Body of pancreas (tissue), 4 donors: ENCODE measurements around the gene GPR146. TPM values are rescaled to one million over a fixed set of nuclear protein-coding genes. Genes with fewer than 3 reads are reported as not detected.

Experiments
- ATAC-seq: fragments of 150-250 bp; one replicate; pipeline ENCODE4 v1.9.1; 2016
- DNase-seq, 4 donors: peaks; one replicate each; pipeline ENCODE4 v3.0.0-alpha.2; 2019
- H3K27ac ChIP-seq, 4 donors: fragments of 200-600 bp; sonication (generic); 1 replicate in 3 of 4; 2 replicates in 1 of 4; pipeline versions ENCODE4 v1.5.1 to v1.6.1; 2016 to 2019; ENCODE audit warnings: mild to moderate bottlenecking in 1 of 4, mixed read lengths in 1 of 4, moderate library complexity in 1 of 4
- H3K27me3 ChIP-seq, 2 donors: fragments of 200-600 bp; sonication (generic); one replicate each; pipeline ENCODE4 v1.6.0; 2016; ENCODE audit warnings: mild to moderate bottlenecking in 1 of 2
- H3K36me3 ChIP-seq, 2 donors: fragments of 200-600 bp; sonication (generic); replicated peaks in 1 of 2; 2 replicates each; pipeline ENCODE4 v1.5.1; 2016; ENCODE audit warnings: low read depth in 2 of 2; ENCODE audit not compliant: insufficient read depth in 1 of 2
- H3K4me1 ChIP-seq: fragments of 200-600 bp; sonication (generic); one replicate; pipeline ENCODE4 v1.6.0; 2016
- H3K4me3 ChIP-seq, 2 donors: fragments of 200-600 bp; sonication (generic); 1 replicate in 1 of 2; 2 replicates in 1 of 2; pipeline ENCODE4 v1.5.1; 2016 to 2019
- H3K9me3 ChIP-seq, 3 donors: fragments of 200-600 bp; sonication (generic); 1 replicate in 2 of 3; 2 replicates in 1 of 3; pipeline ENCODE4 v1.5.1; 2016
- POLR2A ChIP-seq, 3 donors: fragments of 450-650 bp; IDR thresholded peaks; one replicate each; pipeline ENCODE4 v1.6.1; 2016; ENCODE audit warnings: antibody characterized with exemption in 3 of 3, mild to moderate bottlenecking in 2 of 3
- WGBS, 2 donors: methylation state at CpG; one replicate each; pipeline ENCODE4 v1.1.5; 2017; 5-methylcytosine and 5-hydroxymethylcytosine counted together
- intact Hi-C: fragments of 100-400 bp; cut with DNase I; formaldehyde crosslinking; loops from one replicate; pipeline ENCODE4 v1.15.1; 2023
- total RNA-seq, 2 donors: library from RNA; depleted of rRNA; stranded (reverse); fragments of >200 nt; gene quantifications; one replicate each; pipeline ENCODE4 v1.1.0, GENCODE V29; 2016
- TF ChIP-seq, protein P1 (sequence below), 7 experiments: fragments of 450-650 bp in 4 of 7; fragments of 200-600 bp in 3 of 7; sonication (generic) in 3 of 7; IDR thresholded peaks; one replicate each; pipeline ENCODE4 v1.5.1; 2016 to 2019; ENCODE audit warnings: antibody characterized with exemption in 7 of 7

GPR146 gene
- total RNA-seq, 2 donors from 2014 or later: 8.8 to 11.2 TPM

- WGBS, 2 donors: 92 to 97% methylated on average over 11 to 14 of the region's 22 CpGs
- intact Hi-C loops: no loop called here
- no peak overlapping the region for H3K27ac ChIP-seq
- no peaks in the 10 kb centered on the region for H3K36me3 ChIP-seq
- no peaks in the 10 kb centered on the region for H3K4me1 ChIP-seq
- no peak for ATAC-seq
- no peak for DNase-seq
- no peaks in the 10 kb centered on the region for H3K27me3 ChIP-seq
- no peak overlapping the region for H3K4me3 ChIP-seq
- H3K9me3 ChIP-seq: no peaks in the 10 kb centered on the region
- TF ChIP-seq, protein P1, sequence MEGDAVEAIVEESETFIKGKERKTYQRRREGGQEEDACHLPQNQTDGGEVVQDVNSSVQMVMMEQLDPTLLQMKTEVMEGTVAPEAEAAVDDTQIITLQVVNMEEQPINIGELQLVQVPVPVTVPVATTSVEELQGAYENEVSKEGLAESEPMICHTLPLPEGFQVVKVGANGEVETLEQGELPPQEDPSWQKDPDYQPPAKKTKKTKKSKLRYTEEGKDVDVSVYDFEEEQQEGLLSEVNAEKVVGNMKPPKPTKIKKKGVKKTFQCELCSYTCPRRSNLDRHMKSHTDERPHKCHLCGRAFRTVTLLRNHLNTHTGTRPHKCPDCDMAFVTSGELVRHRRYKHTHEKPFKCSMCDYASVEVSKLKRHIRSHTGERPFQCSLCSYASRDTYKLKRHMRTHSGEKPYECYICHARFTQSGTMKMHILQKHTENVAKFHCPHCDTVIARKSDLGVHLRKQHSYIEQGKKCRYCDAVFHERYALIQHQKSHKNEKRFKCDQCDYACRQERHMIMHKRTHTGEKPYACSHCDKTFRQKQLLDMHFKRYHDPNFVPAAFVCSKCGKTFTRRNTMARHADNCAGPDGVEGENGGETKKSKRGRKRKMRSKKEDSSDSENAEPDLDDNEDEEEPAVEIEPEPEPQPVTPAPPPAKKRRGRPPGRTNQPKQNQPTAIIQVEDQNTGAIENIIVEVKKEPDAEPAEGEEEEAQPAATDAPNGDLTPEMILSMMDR (IDR thresholded peaks at IDR 0.05): no peak
- TF ChIP-seq POLR2A (IDR thresholded peaks at IDR 0.05): no peak
Measured at GRCh38 chr7:1009747-1010146, 34.6 kb upstream of the GPR146 start.

DNA sequence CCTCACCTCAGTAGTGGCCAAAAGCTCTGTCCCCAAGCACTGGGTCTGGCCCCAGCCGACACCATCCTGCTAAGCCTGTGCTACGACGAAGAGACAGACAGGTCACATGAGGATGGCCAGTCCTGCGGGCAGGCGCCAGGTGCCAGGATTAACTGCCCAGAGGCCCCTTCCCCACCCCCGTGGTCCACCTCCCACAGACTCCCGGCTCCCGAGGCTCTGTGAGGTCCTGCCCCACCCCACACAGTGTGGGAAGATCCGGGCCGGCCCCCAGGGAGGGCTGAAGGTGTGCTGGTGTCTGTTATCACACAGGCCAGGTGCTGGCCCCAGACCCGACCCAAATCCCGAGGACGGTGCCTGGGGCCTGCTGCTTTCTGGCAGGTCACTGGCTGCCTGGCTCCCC lies 34.1 kb upstream of the GPR146 start:
- 80 to 95% methylated on average over 4 to 13 of the region's 13 CpGs for WGBS, 2 donors
- TF ChIP-seq, protein P1 (IDR thresholded peaks at IDR 0.05): no peak
- no peak for TF ChIP-seq POLR2A (IDR thresholded peaks at IDR 0.05)
- Histone ChIP-seq H3K4me3 (no peak overlapping the region), H3K4me1 (no peaks in the 10 kb centered on the region), H3K27me3 (no peaks in the 10 kb centered on the region), H3K36me3 (no peaks in the 10 kb centered on the region), H3K9me3 (no peaks in the 10 kb centered on the region), H3K27ac (no peak overlapping the region)
- ATAC-seq: no peak
- intact Hi-C loops: no loop called here
- no peak for DNase-seq

GRCh38 chr7:1011297-1012003 lies 32.9 kb upstream of the GPR146 start:
- DNase-seq (no peak), ATAC-seq (no peak)
- no peaks in the 10 kb centered on the region for H3K9me3 ChIP-seq
- H3K27me3 ChIP-seq: no peaks in the 10 kb centered on the region
- intact Hi-C loops: no loop called here
- H3K27ac ChIP-seq: no peak overlapping the region
- WGBS, 2 donors: 84 to 88% methylated on average over 9 to 13 of the region's 13 CpGs
- no peak overlapping the region for H3K4me3 ChIP-seq
- TF ChIP-seq POLR2A (IDR thresholded peaks at IDR 0.05): no peak
- no peaks in the 10 kb centered on the region for H3K36me3 ChIP-seq
- H3K4me1 ChIP-seq: no peaks in the 10 kb centered on the region

- no peak for DNase-seq
- 71 to 81% methylated on average over 12 to 32 of the region's 32 CpGs for WGBS, 2 donors
- no peaks in the 10 kb centered on the region for H3K27me3 ChIP-seq
- no peak for ATAC-seq
- no peak overlapping the region for H3K27ac ChIP-seq
- H3K4me1 ChIP-seq: no peaks in the 10 kb centered on the region
- H3K36me3 ChIP-seq: no peaks in the 10 kb centered on the region
- H3K4me3 ChIP-seq: no peak overlapping the region
- intact Hi-C loops: no loop called here
- TF ChIP-seq, protein P1 (IDR thresholded peaks at IDR 0.05): no peak
- no peak for TF ChIP-seq POLR2A (IDR thresholded peaks at IDR 0.05)
- H3K9me3 ChIP-seq: no peaks in the 10 kb centered on the region
Measured at GRCh38 chr7:1012004-1012715, 32.2 kb upstream of the GPR146 start.

- no peak for DNase-seq
- no peak overlapping the region for H3K27ac ChIP-seq
- H3K36me3 ChIP-seq: no peaks in the 10 kb centered on the region
- no peak for ATAC-seq
- WGBS, 2 donors: 85 to 87% methylated on average over 23 to 26 of the region's 30 CpGs
- intact Hi-C loops: no loop called here
- H3K4me1 ChIP-seq: no peaks in the 10 kb centered on the region
- TF ChIP-seq POLR2A (IDR thresholded peaks at IDR 0.05): no peak
- TF ChIP-seq, protein P1 (IDR thresholded peaks at IDR 0.05): no peak
- no peaks in the 10 kb centered on the region for H3K9me3 ChIP-seq
- H3K4me3 ChIP-seq: no peak overlapping the region
- no peaks in the 10 kb centered on the region for H3K27me3 ChIP-seq
Measured at GRCh38 chr7:1012716-1013095, 31.6 kb upstream of the GPR146 start.
